ENCODE data around the gene SENP1.

The SENP1 gene

DNA sequence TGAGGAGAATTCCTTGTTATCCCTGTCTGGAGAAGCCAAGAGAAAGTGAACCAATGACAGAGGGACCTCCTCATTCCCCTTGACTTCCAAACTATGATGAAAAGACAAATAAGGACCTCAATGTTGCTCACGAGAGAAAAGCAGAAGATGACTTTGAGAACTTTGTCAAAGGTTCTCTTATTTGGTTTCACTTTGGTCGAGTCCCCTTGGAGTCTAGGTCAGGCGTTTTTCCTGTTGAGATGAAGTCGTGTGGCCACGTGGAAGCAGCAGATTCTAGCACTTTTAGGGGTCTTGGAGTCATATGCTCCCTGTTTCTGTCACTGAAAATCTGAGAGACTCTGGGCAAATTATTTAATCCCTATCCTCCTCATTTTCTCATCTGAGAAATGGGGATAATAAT lies 67.8 kb downstream of the SENP1 start:
- Mint-ChIP-seq H3K4me3 (no peak overlapping the region), H3K27ac (peak overlapping the region in 1 of 2 donors; percentile 20), H3K4me1 (peaks cover 6% of the 10 kb centered on the region), H3K9me3 (no peaks in the 10 kb centered on the region), H3K27me3 (no peaks in the 10 kb centered on the region)
- DNase-seq, result no peak
- no peak for ATAC-seq

DNA sequence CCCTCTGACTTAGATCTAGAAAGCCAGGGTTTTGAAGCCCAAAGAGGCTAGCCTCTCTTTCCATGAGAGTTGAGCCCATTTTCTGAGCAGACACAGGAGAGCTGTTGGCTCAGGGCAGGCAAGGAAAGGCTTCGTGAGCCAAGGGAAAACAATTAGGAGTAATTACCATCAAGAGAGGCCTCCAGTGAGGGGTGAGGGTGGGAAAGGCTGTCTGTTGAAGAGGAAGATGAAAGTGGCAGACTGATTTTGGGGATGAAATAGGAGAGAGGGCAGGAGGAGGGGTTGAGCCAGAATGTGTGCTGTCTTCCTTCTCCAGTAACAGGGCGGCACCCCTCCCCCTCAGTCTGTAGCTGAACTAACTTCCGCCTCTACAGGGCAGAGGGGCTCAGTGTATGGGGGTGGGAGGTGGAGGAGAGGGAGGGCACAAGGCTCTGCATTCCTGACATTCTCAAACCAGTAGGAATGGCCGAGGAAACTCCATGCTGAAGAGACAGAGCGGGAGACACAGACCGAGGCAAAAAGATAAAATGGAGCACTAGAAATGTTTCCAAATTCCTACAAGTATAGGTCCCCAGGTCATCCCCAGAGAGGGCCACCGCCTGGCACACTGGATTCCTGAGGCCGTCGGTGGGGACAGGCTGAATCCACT lies 68.5 kb downstream of the SENP1 start:
- Mint-ChIP-seq H3K4me3 (no peak overlapping the region), H3K9me3 (no peaks in the 10 kb centered on the region), H3K27ac (no peak overlapping the region), H3K27me3 (no peaks in the 10 kb centered on the region), H3K4me1 (peaks cover 6% of the 10 kb centered on the region)
- DNase-seq (no peak), ATAC-seq (no peak)

DNA sequence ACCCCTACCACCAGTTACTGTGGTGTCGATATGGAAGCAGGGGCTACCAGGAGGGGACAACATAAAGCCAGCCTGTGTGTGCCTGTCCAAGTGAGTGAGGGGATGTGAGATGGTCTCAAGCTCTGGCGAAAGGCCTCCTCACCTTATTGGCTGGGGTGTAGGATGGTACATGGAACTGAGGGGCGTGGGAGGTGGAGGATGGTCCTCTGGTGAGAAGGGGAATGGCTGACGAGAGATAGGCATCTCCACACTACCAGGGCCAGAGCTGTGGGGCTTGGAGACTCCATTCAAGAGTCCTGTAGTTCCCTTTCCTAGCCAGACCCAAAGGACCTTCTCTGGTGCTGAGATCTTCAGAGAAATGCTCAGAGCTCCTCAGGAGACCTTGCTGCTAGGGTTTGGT lies 69.1 kb downstream of the SENP1 start:
- Mint-ChIP-seq H3K4me3 (no peak overlapping the region), H3K4me1 (peaks cover 6% of the 10 kb centered on the region), H3K27ac (no peak overlapping the region), H3K9me3 (no peaks in the 10 kb centered on the region), H3K27me3 (no peaks in the 10 kb centered on the region)
- no peak for DNase-seq
- peak; percentile 23 for ATAC-seq

DNA sequence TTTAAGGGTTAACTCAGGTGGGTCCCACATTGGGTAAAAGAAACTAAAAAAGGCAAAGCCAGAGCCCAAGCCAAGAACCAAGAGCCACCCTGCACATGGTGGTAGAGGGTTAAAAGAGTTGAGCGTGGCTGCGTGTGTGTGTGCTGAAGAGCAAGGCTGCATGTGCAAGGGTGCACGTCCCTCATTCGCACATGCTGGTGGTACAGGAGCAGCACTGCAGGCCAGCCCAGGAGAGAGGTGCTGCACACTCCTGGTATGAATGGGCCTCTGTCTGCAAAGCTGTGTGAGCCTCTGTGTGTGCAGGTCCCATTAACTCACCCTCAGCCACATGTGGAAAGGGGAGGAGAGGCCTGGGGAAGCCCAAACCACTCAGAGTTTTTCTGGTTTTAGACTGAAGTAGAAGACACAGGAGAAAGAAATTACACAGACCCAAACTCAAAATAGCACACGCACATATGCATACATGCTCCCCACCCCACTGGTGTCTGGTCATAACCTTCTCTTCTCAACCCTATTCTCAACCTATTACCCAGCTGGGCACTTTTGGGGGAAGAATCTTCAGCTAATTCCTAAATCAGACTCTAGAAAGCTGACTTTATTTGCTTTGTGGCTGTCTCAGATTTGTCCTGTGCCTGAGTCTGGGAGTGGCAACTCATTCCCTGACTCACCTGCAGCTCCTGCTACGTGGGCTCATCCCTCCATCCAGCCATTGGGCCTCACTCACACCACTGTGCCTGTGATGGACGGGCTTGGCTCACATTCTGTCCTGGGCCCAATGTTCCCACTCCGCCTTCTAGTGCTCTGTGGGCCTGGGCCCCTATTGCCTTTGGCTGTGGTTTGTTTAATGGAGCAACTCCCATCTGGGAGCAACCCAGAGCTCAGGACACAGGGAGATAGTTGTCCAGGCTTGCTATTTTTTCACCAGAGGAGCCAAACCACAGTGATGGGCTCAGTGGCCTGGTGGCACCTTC lies 70.8 kb downstream of the SENP1 start:
- peak overlapping the region in 1 of 2 donors; percentile 81 for H3K27ac Mint-ChIP-seq
- H3K4me3 Mint-ChIP-seq, result no peak overlapping the region
- no peaks in the 10 kb centered on the region for H3K9me3 Mint-ChIP-seq
- H3K27me3 Mint-ChIP-seq, result no peaks in the 10 kb centered on the region
- no peak for DNase-seq
- no peak for ATAC-seq
- H3K4me1 Mint-ChIP-seq, result peaks cover 6% of the 10 kb centered on the region

DNA sequence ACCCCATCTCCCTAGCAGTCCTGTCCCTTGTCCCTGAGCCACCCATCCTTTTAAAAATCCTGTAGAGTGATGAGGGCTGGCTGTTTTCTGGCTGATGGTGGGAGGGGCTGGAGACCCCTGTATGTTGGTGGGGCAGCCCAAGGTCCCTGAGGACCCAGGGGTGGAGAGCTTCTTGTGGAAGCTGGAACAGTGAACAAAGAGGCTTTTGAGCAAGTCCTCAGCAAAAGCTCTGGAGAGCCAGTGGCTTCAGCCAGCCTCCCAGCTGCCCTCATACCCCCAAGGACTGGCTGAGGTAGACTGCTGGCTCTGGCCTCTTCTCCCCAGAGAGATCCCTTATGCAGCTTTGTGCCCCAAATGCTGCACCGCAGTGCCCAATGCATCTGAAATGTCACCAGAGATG lies 72.4 kb downstream of the SENP1 start:
- H3K4me1 Mint-ChIP-seq, result peaks cover 6% of the 10 kb centered on the region
- H3K4me3 Mint-ChIP-seq, result no peak overlapping the region

DNA sequence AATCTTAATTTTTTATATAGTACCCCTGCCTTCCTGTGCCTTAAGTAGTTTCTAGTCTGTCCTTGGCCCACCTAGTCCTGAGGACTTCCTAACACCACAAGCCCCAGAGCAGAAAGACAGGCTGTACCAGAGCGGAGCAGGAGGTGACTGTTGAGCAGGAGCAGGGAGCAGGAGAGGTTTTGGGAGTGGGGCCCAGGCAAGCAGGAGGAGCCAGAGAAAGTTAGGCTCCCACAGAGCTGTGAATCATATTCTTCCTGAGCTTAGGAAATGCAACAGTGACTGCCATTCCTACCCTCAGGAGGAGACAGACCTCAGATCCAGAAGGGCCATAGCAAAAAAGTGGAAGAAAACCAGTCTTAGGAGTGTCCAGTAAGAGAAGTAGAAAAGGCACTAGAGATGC lies 73.3 kb downstream of the SENP1 start:
- no peaks in the 10 kb centered on the region for H3K4me1 Mint-ChIP-seq
- H3K27me3 Mint-ChIP-seq, result peaks cover 5% of the 10 kb centered on the region
- no peaks in the 10 kb centered on the region for H3K9me3 Mint-ChIP-seq
- no peak overlapping the region for H3K27ac Mint-ChIP-seq
- ATAC-seq (no peak), DNase-seq (no peak)
- no peak overlapping the region for H3K4me3 Mint-ChIP-seq

More for the DNA sequence above, 72.4 kb downstream of the SENP1 start:
- no peak for ATAC-seq
- H3K27ac Mint-ChIP-seq, result no peak overlapping the region
- no peak for DNase-seq
- H3K9me3 Mint-ChIP-seq, result no peaks in the 10 kb centered on the region
- H3K27me3 Mint-ChIP-seq, result no peaks in the 10 kb centered on the region

DNA sequence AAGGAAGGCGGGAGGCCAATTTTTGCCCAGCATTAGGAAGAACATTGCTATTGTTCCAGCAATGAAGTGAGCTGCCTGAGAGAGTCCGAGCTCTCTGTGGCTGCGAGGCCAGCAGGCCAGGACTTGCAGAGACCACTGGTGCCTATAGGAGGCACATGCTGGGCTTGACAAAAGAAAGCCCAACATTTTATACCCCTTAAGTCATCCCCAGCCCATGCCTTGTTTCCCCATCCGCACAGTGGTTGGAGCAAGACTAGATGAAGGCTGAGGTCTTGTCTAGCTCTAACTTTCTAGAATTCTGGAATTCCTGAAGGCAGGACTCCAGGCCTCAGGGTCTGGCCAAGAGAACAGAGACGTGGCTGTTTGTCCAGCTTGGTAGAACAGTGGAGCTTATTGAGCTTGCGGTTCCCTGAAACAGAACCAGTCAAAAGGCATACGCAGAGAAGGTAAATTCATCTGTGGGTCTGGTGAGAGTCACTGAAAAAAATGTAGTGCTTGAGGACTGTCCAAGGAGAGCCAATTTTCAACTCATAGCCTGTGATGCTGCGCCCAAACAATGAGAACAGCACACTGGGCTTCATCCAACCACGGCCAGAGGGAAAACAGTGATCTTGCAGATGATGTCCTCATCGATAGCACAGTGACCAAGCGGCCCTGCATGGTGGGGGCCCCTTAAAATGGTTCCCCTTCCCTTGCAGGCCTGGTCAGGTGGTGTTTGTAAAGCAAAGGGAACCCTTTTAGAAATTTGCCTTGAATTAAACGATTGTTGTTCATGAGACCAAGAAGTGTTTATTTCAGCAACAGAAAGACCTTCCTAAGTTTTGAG lies 74.5 kb downstream of the SENP1 start:
- H3K4me3 Mint-ChIP-seq, result no peak overlapping the region
- DNase-seq (no peak), ATAC-seq (no peak)
- peaks cover 12% of the 10 kb centered on the region for H3K27me3 Mint-ChIP-seq
- no peaks in the 10 kb centered on the region for H3K4me1 Mint-ChIP-seq
- H3K9me3 Mint-ChIP-seq, result no peaks in the 10 kb centered on the region
- H3K27ac Mint-ChIP-seq, result no peak overlapping the region

DNA sequence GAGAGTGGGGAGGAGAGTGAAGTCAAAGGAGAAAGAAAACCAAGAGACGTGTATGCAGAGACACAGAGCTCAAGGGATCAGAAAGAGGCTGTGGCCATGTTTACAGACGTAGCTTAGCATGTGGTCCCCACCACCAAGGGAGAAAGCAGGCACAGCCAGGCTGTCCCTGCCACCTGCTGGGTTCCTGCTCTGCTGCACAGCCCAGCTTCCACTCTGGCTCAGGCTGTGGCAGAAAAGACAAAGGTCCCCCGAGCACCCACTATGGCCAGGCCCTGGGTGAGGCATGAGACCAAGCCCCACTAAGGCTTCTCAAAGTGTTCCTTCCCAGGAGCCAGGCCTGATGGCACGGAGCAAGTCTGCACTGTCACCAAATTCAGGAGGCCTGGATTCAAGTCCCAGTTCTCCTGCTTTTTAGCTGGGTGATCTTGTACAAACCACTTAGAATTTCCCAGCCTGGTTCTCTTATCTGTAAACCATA lies 75.7 kb downstream of the SENP1 start:
- Mint-ChIP-seq H3K4me3 (no peak overlapping the region), H3K27ac (peak overlapping the region in 1 of 2 donors; percentile 9), H3K27me3 (peaks cover 15% of the 10 kb centered on the region), H3K4me1 (no peaks in the 10 kb centered on the region), H3K9me3 (no peaks in the 10 kb centered on the region)
- ATAC-seq (no peak), DNase-seq (no peak)

DNA sequence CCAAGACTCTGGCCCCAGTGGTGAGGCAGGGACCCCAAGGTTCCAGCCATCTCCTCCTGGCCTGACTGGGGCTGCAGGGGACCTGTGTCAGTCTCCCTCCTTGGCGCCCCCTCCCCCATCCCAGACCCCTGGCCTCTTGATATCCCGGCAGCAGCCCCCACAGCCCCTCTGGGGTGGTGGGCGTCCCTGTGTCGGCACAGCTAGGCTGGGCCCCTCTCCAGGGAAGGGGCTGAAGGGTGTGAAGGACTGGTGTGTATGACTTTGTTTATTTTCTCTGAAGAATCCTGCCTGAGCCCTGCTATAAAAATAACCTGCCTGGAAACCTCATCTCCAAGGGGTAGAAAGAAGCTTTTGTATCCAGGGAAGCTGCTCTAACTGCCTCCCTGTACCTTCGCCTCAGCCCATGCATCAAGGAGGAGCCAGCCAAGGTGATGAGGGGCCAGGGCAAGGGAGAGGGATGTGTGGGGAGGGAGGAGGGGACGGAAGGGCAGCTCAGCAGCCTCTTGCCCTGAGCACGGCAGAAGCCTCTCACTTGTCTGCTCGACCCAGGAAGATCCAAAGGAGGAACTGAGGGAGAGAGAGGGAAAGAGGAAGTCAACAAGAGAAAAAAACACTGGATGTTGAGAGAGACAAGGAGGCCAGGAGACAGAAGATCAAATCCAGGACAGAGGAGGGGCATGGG lies 76.2 kb downstream of the SENP1 start:
- H3K4me1 Mint-ChIP-seq, result no peaks in the 10 kb centered on the region
- no peaks in the 10 kb centered on the region for H3K9me3 Mint-ChIP-seq
- peaks cover 15% of the 10 kb centered on the region for H3K27me3 Mint-ChIP-seq
- peak overlapping the region in 1 of 2 donors; percentile 9 for H3K27ac Mint-ChIP-seq
- no peak overlapping the region for H3K4me3 Mint-ChIP-seq
- DNase-seq (no peak), ATAC-seq (no peak)

DNA sequence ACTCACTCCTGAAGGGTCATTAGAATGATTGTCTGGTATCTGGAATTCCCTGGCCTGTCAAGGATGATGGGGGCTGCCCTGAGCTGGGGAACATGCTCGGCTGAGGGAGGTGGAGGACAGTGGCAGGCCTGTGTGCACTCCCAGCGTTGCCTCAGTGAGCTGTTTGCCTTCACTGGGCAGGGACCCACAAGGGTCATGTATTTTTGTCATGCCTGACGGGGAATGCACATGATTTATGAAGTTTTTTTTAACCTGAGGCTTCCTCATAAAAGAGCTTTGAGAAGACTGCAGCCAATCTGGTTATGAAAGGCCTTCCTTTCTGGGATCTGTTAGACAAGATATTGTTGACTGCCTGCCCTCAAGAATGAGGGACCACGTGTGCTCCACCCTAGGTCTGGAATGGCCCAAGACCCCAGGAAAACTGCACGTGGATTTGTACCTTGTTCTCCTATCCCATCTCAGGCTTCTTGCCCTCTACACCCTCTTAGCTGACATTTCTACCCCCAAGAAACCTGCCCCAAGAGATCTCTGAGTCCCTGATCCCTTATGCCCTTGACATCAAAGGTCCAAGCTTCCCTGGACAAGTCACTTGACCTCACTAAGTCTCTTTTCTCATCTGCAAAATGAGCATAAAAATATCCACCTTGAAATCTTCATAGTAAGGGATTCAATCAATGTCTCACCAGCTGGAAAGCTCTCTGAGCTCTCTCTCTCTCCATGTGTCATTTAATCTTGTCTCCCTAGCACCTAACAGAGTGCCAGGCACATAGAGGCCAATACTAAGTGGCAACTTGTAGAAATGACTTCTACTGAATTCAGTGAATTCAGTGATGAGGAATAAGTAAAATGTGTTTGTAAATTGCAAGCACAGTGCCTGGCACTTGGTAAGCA lies 77.1 kb downstream of the SENP1 start:
- Mint-ChIP-seq H3K9me3 (no peaks in the 10 kb centered on the region), H3K4me3 (no peak overlapping the region), H3K27ac (peak overlapping the region in 1 of 2 donors; percentile 6), H3K27me3 (peaks cover 15% of the 10 kb centered on the region), H3K4me1 (no peaks in the 10 kb centered on the region)
- DNase-seq (no peak), ATAC-seq (no peak)

DNA sequence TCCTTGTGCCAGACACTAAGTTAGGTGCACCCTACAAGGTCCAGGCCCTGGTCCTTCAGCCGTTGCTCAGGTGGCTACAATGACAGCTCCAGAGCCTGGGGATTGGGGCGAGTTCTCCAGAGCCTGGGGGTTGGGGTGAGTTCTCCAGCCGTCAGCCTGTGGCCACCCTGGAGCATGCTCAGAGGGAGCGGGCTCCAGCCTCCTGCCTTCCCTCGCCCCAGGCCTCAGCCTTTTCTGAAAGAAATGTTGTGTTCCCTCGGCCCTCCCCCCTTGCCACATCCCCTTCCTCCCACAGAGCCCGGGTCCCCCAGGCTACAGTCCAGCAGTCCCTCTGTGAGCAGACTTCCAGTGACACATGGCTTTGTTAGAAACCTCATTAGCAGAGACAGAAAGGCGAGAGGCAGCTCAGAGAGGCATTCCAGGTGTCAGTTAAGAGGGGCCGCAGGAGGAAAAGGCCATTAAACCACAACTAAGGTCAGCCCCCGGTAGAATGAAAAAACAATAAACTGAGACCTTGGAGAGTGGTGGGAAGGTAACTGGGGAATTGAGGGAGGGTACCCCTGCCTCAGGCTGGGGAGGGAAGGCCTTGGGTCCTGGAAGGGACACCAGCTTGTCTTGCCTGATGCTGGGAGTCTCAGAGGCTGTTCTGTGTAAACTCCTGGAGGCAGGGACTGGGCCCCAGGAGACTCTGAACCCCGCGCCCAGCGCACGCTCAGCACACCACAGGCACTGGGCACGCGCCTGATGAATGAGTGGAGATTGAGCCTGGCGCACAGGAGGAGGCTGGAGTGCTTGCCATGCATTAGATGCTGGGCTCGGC lies 78.5 kb downstream of the SENP1 start:
- ATAC-seq (no peak), DNase-seq (no peak)
- peaks cover 24% of the 10 kb centered on the region for H3K27me3 Mint-ChIP-seq
- H3K4me3 Mint-ChIP-seq, result no peak overlapping the region
- H3K27ac Mint-ChIP-seq, result peak overlapping the region in 1 of 2 donors; percentile 71
- no peaks in the 10 kb centered on the region for H3K9me3 Mint-ChIP-seq
- H3K4me1 Mint-ChIP-seq, result no peaks in the 10 kb centered on the region

DNA sequence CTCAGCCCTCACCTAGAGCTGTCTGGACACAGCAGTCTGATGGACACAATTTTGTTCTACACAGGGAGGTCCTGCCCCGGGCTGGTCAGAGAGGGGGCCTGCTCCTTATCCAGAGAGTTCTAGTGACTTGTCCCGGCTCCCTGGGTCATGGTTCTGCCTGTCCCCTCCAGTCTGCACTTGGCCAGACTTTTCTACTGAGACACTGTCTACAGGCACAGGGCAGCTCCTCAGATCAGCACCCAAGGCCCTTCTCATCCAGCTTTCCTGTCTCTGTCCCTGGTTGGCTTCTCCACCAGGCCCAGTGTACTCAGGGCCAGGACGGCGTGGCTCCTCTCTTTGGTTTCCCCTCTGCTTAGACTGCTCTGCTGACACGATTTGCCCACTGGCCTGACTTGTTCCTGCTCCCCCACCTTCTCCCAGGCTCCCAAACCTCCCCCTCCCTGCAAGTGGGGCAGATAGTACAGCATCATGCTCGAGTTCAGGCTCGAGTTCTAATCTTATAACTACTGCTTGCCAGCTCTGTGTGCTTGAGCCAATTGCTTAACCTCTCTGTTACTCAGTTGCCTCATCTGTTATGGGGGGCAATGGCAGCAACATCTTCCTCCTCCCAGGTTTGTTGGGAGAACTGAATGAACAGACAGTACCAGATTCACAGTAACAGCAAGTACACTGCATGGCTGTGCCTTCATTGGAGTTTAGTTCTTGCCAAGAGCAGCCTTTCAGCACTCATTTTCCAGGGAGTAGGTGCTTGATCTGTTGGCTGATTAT lies 79.6 kb downstream of the SENP1 start:
- Mint-ChIP-seq H3K9me3 (no peaks in the 10 kb centered on the region), H3K4me3 (no peak overlapping the region), H3K27me3 (peaks cover 36% of the 10 kb centered on the region), H3K27ac (no peak overlapping the region), H3K4me1 (no peaks in the 10 kb centered on the region)
- no peak for ATAC-seq
- DNase-seq, result no peak

DNA sequence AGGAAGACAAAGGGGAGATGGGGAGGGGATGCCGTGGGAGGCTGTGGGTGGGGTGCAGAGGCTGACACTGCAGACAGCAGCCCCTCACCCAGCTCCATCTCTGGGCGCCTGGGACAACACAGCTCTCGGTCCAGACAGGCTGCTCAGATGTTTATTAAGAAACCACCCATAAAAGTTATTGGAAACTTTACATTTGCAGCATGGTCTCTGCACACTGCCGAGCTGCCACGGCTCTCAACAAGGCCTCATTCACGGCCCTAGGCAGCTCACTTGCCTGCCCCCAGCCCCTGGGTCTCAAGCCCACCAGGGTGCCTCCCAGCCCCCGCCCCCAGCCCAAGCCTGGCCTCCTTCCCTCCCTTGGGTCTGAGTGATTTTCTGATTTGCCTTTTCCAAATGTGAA lies 80.6 kb downstream of the SENP1 start:
- Mint-ChIP-seq H3K4me3 (no peak overlapping the region), H3K27me3 (peaks cover 40% of the 10 kb centered on the region), H3K9me3 (no peaks in the 10 kb centered on the region), H3K4me1 (no peaks in the 10 kb centered on the region), H3K27ac (no peak overlapping the region)
- DNase-seq, result no peak
- no peak for ATAC-seq
